ENCODE measurements around the gene WRNIP1. TPM values are rescaled to one million over a fixed set of nuclear protein-coding genes. Genes with fewer than 3 reads are reported as not detected.
A peak's percentile ranks its signal among the peaks of the same experiment; 100 is the strongest.

Gene WRNIP1
- total and polyA plus RNA-seq, 9 of the 15 experiments (the other 6 are each of a cell fraction or from before 2014, with no cell fraction given): 13.2 to 63.6 (median 48.6) TPM

DNA sequence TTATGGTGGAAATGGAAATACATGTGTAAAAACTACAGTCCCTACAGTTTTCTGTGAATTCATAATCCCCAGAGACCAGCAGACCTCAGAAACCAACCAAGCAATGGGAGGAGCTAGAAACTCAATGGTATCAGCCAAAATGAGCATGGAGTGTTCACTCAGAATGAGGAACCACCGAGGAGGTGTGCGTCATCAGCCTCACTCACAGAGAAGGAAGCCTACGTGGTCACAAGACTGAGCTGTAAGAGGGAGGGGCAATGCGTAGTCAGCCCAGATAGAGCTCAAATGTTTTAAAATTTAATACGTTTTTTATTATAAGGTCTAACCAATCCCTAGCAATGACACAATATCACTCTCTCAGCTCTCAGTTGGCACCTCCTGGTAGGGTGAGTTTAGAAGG lies 31.9 kb upstream of the WRNIP1 start (continued):
- TF ChIP-seq, protein P1, sequence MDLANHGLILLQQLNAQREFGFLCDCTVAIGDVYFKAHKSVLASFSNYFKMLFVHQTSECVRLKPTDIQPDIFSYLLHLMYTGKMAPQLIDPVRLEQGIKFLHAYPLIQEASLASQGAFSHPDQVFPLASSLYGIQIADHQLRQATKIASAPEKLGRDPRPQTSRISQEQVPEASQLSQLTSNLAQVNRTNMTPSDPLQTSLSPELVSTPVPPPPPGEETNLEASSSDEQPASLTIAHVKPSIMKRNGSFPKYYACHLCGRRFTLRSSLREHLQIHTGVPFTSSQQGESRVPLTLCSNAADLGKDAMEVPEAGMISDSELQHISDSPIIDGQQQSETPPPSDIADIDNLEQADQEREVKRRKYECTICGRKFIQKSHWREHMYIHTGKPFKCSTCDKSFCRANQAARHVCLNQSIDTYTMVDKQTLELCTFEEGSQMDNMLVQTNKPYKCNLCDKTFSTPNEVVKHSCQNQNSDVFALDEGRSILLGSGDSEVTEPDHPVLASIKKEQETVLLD (IDR thresholded peaks at IDR 0.05): no peak
- TF ChIP-seq FOXA1 (IDR thresholded peaks at IDR 0.05; ENCODE audit: borderline replicate concordance) (no peak), ARNT (IDR thresholded peaks at IDR 0.05) (no peak), GTF2E2 (tag; IDR thresholded peaks at IDR 0.05) (peak; percentile 91), HDGF (IDR thresholded peaks at IDR 0.05) (no peak), ZNF436 (CRISPR knock-in tag; IDR thresholded peaks at IDR 0.05) (no peak), CREB1 (IDR thresholded peaks at IDR 0.05) (peak; percentile 69; the same call in 1 of the 2 replicates), CREB1 (CRISPR knock-in tag; IDR thresholded peaks at IDR 0.05) (peak; percentile 78), BHLHE40 (IDR thresholded peaks at IDR 0.05; ENCODE audit: low read length) (peak; percentile 81), ZBTB7A (IDR thresholded peaks at IDR 0.05; ENCODE audit: borderline replicate concordance, control insufficient read depth, low read depth, low read length) (no peak), SMARCB1 (IDR thresholded peaks at IDR 0.05; ENCODE audit: insufficient read length, low read depth) (peak; percentile 36), MBD2 (IDR thresholded peaks at IDR 0.05; ENCODE audit: borderline replicate concordance, low read depth) (no peak)
- TF ChIP-seq, protein P2, sequence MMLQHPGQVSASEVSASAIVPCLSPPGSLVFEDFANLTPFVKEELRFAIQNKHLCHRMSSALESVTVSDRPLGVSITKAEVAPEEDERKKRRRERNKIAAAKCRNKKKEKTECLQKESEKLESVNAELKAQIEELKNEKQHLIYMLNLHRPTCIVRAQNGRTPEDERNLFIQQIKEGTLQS (IDR thresholded peaks at IDR 0.05): peak; percentile 94
- TF ChIP-seq, protein P2 (CRISPR knock-in tag; conservative IDR thresholded peaks at IDR 0.05): no peak
- TF ChIP-seq, protein P3, sequence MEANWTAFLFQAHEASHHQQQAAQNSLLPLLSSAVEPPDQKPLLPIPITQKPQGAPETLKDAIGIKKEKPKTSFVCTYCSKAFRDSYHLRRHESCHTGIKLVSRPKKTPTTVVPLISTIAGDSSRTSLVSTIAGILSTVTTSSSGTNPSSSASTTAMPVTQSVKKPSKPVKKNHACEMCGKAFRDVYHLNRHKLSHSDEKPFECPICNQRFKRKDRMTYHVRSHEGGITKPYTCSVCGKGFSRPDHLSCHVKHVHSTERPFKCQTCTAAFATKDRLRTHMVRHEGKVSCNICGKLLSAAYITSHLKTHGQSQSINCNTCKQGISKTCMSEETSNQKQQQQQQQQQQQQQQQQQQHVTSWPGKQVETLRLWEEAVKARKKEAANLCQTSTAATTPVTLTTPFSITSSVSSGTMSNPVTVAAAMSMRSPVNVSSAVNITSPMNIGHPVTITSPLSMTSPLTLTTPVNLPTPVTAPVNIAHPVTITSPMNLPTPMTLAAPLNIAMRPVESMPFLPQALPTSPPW (CRISPR knock-in tag; IDR thresholded peaks at IDR 0.05): peak; percentile 87
- TF ChIP-seq, protein P4, sequence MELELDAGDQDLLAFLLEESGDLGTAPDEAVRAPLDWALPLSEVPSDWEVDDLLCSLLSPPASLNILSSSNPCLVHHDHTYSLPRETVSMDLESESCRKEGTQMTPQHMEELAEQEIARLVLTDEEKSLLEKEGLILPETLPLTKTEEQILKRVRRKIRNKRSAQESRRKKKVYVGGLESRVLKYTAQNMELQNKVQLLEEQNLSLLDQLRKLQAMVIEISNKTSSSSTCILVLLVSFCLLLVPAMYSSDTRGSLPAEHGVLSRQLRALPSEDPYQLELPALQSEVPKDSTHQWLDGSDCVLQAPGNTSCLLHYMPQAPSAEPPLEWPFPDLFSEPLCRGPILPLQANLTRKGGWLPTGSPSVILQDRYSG (tag; conservative IDR thresholded peaks at IDR 0.05; ENCODE audit: low read depth): no peak
- TF ChIP-seq, protein P5, sequence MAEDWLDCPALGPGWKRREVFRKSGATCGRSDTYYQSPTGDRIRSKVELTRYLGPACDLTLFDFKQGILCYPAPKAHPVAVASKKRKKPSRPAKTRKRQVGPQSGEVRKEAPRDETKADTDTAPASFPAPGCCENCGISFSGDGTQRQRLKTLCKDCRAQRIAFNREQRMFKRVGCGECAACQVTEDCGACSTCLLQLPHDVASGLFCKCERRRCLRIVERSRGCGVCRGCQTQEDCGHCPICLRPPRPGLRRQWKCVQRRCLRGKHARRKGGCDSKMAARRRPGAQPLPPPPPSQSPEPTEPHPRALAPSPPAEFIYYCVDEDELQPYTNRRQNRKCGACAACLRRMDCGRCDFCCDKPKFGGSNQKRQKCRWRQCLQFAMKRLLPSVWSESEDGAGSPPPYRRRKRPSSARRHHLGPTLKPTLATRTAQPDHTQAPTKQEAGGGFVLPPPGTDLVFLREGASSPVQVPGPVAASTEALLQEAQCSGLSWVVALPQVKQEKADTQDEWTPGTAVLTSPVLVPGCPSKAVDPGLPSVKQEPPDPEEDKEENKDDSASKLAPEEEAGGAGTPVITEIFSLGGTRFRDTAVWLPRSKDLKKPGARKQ (CRISPR knock-in tag; IDR thresholded peaks at IDR 0.05): no peak
- TF ChIP-seq, protein P6, sequence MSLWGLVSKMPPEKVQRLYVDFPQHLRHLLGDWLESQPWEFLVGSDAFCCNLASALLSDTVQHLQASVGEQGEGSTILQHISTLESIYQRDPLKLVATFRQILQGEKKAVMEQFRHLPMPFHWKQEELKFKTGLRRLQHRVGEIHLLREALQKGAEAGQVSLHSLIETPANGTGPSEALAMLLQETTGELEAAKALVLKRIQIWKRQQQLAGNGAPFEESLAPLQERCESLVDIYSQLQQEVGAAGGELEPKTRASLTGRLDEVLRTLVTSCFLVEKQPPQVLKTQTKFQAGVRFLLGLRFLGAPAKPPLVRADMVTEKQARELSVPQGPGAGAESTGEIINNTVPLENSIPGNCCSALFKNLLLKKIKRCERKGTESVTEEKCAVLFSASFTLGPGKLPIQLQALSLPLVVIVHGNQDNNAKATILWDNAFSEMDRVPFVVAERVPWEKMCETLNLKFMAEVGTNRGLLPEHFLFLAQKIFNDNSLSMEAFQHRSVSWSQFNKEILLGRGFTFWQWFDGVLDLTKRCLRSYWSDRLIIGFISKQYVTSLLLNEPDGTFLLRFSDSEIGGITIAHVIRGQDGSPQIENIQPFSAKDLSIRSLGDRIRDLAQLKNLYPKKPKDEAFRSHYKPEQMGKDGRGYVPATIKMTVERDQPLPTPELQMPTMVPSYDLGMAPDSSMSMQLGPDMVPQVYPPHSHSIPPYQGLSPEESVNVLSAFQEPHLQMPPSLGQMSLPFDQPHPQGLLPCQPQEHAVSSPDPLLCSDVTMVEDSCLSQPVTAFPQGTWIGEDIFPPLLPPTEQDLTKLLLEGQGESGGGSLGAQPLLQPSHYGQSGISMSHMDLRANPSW (CRISPR knock-in tag; IDR thresholded peaks at IDR 0.05): no peak
- TF ChIP-seq, protein P7, sequence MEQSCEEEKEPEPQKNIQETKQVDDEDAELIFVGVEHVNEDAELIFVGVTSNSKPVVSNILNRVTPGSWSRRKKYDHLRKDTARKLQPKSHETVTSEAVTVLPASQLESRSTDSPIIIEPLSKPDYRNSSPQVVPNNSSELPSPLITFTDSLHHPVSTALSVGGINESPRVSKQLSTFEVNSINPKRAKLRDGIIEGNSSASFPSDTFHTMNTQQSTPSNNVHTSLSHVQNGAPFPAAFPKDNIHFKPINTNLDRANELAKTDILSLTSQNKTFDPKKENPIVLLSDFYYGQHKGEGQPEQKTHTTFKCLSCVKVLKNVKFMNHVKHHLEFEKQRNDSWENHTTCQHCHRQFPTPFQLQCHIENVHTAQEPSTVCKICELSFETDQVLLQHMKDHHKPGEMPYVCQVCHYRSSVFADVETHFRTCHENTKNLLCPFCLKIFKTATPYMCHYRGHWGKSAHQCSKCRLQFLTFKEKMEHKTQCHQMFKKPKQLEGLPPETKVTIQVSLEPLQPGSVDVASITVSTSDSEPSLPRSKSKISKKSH (CRISPR knock-in tag; IDR thresholded peaks at IDR 0.05): no peak
